ENCODE data around the gene BICRAL.
"Not testable (repeated sequence)": the region's sequence is repeated elsewhere in the genome, so short reads cannot be mapped to it uniquely, and the experiment has no call there.

The BICRAL gene

GRCh38 chr6:42764911-42765648, 16.8 kb upstream of the BICRAL start:
- no peak for DNase-seq (ENCODE audit: low spot score)

- no peak for DNase-seq (ENCODE audit: low spot score)
These were observed 15.6 kb upstream of the BICRAL start for GRCh38 chr6:42766163-42766670.

DNA sequence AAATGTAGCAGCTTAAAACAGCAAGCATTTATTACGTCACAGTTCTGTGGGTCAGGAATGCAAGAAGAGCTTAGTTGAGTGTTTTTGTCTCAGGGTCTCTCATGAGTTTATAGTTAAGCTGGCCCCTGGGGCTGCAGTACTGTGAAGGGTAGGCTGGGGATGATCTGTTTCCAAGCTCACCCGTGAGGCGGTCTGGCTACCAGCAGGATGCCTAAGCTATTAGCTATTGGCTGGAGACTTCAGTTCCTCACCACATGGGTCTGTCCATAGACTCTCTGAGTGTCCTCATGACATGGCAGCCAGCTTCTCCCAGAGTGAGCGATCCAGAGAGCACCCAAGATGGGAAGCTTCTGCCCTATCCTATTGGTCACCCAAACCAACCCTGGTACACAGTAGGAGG, 12.8 kb upstream of the BICRAL start:
- no peak for DNase-seq (ENCODE audit: low spot score)

DNA sequence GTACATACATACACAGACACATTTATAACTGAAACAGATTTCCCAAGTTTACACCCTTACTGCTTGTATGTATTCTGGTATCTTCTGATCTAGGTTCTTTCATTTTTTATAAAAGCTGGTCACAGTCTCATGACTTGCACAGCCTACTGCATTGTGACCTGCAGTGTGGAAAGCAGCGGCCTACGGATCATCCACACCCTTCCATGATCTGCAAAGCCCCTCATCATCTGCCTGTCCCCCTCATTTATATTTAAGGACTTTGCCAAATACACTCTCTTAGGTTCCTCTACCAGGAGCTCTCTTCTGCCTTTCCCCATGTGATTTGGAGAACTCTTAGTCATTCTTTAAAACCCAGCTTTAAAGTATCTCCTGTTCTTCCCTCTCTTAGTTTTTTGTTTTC, 12.0 kb upstream of the BICRAL start:
- no peak for DNase-seq (ENCODE audit: low spot score)

DNA sequence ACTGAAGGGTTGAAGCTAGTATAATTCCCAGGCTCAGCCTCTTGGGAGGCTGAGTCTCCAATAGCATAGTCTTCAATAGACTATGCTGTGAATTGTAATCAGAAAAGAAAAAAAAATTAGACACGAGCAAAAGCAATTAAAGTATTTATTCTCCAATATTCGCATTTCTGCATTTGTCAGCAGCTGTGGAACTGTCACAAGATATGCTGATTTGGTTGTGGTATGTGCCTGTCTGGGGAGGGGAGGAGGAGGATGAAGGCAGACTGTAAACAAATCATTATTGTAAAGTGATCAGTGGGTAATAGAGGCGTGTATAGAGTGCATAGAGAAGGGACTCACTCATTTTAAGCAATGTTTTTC, 10.1 kb upstream of the BICRAL start:
- DNase-seq (ENCODE audit: low spot score), result no peak

DNA sequence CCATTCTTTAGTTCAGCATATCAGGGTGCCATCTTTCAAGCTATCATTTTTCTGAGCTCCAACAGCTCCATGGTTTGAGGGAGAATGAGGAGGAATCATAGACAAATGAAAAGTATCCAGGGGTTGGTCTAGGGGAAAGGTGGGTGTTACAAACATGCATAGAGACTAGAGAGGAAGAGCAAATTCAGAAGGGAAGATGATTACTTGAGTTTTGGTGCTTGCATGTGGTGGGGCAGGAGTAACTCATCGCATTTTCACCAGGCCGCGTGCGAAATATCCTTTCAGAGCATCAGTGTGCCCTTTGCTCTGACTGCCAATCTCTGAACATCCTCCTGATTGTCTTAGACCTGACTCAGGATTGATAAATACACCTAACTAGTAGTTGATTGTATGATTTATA, 7.7 kb upstream of the BICRAL start:
- DNase-seq (ENCODE audit: low spot score), result no peak

DNA sequence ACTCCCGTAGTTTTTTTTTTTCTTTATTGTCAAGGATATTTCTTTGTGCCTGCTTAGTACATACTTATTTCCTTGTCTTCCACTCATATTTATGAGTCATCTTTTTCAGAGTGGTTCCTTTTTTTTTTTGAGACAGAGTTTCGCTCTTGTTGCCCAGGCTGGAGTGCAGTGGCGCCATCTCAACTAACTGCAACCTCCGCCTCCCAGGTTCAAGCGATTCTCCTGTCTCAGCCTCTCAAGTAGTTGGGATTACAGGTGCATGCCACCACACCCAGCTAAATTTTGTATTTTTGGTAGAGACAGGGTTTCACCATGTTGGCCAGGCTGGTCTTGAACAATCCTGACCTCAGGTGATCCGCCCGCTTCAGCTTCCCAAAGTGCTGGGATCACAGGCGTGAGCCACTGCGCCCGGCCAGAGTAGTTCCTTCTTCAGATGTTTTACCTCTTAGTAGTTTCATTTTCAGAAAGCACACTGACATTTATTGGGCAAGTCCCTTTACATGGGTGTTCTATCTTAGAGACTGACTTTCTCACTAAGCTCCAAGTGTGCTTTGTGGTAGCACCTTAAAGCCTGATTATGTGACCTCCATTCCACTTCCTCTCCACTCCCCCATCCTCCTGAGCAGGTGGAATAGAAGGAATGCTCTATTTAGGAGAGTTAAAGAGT, 6.9 kb upstream of the BICRAL start:
- DNase-seq (ENCODE audit: low spot score), result not testable (repeated sequence)

DNA sequence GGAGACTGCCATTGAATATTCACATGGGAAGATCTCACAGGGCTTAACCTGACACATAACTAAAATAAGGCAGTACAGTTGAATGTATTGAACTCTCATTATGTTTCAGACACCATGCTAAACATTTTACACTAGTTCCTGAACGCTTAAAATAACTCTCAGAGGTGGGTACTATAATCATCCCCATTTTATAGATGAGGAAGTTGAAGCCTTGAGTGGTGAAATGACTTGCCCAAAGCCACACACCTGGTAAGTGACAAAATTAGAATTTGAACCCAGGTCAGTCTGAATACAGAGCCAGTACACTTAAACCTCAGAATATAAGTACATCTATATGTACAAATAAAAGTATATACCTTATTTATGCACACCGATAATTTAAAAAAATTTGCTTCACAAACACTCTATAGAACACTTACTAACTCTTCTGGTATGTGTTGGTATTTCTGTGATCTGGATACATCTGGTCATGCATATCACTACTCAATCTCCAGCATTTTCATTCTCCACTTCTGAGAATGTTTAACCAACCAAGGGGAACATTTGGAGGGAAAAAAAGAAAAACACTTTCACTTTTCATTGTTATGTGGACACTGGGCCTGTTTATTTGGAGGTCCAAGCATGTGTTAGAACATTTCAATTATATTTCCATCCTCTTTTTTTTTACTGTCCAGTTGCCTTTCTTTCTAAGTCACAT, 4.6 kb upstream of the BICRAL start:
- no peak for DNase-seq (ENCODE audit: low spot score)

- no peak for DNase-seq (ENCODE audit: low spot score)
These were observed 3.7 kb upstream of the BICRAL start for GRCh38 chr6:42778122-42778521.

DNA sequence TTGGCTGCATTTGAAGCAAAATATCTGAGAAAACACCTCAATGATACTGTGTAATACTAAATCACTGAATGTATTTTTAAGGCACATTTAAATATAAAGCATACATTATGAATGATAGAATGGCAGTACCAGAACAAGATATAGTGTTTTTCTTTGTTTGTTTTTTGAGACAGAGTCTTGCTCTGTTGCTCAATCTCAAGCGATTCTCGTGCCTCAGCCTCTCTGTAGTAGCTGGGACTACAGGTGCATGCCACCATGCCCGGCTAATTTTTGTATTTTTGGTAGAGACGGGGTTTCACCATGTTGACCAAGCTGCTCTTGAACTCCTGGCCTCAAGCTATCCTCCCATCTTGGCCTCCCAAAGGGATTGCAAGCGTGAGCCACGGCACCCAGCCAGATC, 2.3 kb upstream of the BICRAL start:
- DNase-seq (ENCODE audit: low spot score), result no peak

DNA sequence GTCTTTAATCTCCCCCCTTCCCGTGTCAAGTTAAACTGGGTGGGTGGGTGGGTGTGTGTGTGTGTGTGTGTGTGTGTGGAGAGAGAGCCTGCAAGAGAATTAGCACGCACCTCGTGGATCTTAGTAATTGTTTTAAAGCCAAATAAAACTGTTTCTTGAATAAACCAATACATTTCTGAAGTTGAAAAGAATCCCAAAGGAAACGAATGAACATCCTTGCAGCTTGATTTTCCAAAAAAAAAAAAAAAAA, 381 bp upstream of the BICRAL start:
- no peak for DNase-seq (ENCODE audit: low spot score)

- DNase-seq (ENCODE audit: low spot score), result peak; percentile 64
These were observed 881 bp downstream of the BICRAL start for GRCh38 chr6:42782689-42783176.

DNA sequence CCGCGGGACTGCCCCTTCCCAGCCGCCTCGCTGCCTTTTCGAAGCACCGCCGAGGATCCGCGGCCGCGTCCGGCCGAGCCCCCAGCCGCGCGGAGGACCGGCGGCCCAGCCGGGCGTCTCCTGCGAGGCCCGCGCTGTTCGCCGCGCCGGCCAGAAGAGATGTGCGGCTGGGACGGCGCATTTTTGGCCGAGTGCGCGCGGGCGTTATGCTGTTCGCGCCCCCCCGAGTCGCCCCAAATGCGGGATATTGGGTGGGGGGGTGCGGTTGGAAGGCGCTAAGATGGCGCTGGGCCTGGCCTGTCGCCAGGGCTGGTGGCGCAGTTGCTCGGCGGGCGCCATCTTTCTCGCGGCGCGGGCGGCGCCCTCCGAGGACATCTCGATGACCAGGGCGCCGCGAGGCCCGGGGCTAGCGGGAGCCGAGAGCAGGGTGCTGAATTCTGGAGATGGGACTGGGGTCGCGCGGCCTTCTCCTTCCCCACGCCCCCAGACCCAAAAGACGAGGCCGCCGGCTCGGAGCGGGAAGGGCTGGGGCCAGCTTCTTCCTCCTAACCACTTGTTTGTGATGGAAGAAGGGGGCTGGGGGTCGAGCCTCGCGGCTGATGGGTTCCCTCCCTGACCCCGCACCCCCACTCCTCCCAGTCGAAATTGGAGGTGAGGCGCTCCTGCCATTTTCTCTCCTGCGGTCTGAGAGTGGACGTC, 1.5 kb downstream of the BICRAL start:
- DNase-seq (ENCODE audit: low spot score), result peak; percentile 49

DNA sequence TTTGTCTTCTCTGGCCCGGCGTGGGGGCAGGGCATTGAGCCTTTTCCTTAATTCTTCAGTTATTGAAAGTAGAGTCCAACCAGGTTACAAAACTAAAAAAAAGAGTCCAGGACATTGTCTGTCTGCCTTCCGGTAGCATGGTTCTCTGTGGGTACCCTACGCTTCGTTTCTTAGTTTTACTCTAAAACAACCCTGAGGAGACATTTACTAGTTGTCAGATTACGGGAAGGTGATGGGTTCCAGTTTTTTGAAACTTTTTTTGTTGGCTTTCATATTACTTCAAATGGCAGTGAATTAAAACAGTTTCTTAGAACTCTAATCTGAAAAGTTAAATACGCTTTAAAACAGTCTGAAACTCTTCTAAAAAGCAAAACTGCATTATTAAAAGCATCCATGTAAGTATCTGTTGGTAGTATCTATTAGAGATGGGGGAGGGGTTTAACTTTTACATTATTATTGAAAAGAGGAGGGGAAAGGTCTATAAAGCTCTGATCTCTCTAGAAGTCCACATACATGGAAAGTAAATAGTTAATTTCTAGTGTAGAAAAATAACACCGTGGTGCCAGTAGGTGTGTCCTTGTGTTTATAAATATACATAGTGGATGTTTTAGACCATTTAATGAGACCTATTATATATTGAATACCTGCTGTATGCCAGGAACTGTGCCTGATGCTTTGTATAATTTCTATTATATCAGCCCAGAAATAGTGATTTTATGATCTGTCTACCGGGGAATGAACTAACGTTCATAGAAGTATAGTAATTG, 2.2 kb downstream of the BICRAL start:
- no peak for DNase-seq (ENCODE audit: low spot score)

DNA sequence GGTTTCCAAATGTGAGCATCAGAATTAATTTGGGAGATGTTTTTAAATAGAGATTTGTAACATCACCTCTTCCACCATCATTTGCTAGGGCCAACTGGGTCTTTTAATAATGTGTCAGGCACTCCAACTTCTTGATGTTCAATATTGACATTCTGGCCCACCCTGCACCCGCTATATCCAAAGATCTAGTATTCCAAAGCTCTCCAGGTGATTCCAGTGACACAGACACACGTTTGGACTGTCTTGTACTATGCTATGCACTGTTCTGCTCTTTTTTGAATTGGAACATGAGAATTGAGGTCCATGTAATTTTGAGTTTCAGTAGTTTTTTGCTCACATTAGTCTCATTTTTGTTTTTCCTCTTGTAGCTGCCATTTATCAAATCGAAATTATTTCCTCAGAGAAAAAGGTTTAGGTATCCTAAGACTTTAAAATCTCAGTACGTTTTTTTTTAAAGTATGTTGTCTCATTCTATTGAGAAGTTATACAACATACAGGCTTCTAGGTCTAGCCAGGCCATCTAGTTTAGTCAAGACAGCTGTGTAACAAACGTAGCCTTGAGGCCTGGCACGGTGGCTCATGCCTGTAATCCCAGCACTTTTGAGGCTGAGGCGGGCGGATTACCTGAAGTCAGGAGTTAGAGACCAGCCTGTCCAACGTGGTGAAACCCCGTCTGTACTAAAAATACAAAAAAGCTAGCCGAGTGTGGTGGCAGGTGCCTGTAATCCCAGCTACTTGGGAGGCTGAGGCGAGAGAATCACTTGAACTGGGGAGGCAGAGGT, 3.1 kb downstream of the BICRAL start:
- no peak for DNase-seq (ENCODE audit: low spot score)

GRCh38 chr6:42786525-42786985, 4.7 kb downstream of the BICRAL start:
- DNase-seq (ENCODE audit: low spot score), result no peak

DNA sequence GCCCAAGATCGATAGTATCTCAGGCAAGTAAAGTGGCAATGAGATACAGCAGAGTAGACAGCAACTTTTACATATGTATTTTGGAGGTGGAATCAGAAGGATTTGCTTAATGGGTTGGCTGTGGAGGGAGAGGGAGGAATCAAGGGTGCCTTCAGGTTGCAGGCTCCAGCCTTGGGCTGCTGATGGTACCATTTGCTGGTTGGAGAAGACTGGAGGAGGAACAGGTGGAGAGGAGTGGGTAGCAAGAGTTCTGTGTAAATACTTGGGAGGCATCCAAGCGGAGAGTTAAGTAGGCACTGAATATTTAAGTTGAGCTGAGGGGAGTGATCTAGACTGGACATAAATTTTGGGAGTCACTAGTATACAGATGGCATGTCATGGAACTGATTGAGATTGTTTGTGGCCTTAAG, 5.2 kb downstream of the BICRAL start:
- DNase-seq (ENCODE audit: low spot score), result no peak

- DNase-seq (ENCODE audit: low spot score), result no peak
These were observed 6.8 kb downstream of the BICRAL start for GRCh38 chr6:42788671-42789070.

DNA sequence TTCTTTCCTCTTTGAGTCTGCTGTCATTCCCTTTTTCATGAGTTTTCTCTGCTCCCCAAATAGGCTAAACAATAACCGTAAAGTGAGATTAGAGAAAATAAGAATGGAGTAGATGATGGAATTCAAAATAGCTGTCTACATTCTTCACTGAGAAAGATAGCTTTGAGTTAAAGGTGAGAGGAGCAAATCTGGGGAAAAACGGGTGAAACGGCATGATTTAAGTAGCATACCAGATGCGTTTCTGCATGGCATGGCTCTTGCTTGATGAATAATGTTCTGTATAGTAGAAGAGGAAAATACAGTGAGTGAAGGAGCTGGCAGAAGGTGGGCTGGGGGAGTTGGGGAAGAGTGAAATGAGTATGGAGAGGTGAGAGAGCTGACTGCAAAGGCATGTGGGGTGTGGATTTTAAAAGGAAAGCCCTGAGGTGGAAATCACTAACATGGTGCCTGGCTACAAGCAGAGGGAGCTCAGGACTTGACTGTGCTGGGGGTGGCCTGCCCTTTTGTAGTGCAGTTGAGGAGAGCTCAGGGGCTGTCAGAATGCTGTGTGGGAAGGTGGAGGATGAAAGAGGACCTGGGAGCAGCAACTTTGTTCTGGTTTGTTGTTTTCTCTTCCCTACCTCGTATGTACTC, 8.8 kb downstream of the BICRAL start:
- no peak for DNase-seq (ENCODE audit: low spot score)

DNA sequence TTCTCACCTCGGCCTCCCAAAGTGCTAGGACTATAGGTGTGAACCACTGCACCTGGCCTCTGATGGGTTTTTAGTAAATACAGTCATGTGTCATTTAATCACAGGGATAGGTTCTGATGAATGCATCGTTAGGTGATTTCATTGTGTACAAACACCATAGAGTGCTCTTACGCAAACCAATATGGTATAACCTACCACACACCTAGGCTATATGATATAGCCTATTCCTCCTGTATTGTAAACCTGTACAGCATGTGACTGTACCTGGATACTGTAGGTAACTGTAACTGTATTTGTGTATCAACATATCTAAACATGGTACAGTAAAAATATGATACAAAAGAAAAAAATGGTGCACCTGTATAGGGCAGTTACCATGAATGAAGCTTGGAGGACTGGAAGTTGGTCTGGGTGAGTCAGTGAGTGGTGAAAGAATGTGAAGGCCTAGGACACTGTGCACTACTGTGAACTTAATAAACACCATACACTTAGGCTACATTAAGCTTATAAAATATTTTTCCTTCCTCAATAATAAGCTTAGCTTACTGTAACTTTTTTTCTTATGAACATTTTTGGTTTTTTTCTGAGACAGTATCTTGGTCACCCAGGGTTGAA, 10.0 kb downstream of the BICRAL start:
- no peak for DNase-seq (ENCODE audit: low spot score)

Data from SK-N-DZ (cell line).